Erythroblast (primary cell): ENCODE results near the gene C9orf152.
"Not testable (repeated sequence)": the region's sequence is repeated elsewhere in the genome, so short reads cannot be mapped to it uniquely, and the experiment has no call there.

Experiments
- DNase-seq, 2 experiments: peaks; one replicate each; lab custom pipeline; 2025; lab: John Stamatoyannopoulos, UW
- GATA1 ChIP-seq: IDR thresholded peaks from 2 replicates; pipeline ENCODE4 v1.6.1; 2011; ENCODE audit warnings: low read depth, mild to moderate bottlenecking, control low read depth, low read length, moderate library complexity
- POLR2A ChIP-seq: IDR thresholded peaks from 2 replicates; pipeline ENCODE4 v1.6.1; 2011; ENCODE audit warnings: mild to moderate bottlenecking, low read length

The C9orf152 gene

GRCh38 chr9:110208031-110208430, at the start of gene C9orf152:
TSS of gene C9orf152 (minus strand) at chr9:110208159. CDS start at chr9:110207579, 580 bp downstream.
- TF ChIP-seq GATA1 = no peak
- no peak for TF ChIP-seq POLR2A
- DNase-seq = no peak

DNA sequence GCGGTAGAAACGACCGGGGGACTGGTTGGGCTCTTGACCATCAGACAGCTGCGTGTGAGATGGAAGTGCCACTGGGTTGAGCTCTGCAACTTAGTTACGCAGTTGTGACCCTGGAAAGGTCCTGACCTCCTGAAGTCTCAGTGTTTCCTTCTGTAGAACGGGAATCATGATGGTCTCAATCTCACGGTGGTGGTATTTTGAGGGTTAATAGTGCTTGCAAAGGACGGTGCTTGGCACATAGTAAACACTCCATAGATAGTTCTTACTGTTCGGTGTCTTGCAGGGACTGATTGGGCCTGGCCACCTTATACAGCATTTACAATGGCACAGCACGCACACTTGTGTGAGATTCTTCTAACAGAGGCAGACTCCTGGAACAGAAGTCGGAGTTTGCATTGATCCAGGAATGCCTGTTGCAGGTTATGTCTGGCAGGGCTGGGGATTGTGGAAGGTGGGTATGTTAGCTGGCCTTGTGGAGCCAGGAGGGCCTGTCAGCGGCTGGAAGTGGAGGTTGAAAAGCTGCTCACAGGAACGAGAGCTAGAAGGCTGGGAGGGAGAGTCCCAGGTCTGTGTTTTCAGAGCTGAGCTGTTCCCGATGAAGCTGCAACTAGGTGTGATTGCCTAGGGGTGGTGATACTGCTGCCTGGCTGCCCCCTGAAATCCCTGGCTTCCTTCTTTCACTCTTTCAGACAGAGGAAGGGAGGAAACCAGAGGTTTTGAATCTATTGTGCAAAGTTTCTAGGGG, 49.3 kb upstream of the C9orf152 start:
- no peak for TF ChIP-seq GATA1
- peak; percentile 75 for TF ChIP-seq POLR2A
- DNase-seq = peak in 1 of 2 experiments; percentile 79

GRCh38 chr9:110256380-110257096, 48.6 kb upstream of the C9orf152 start, which contains the start of gene TXN:
TSS of gene TXN (minus strand) at chr9:110256507. CDS start at chr9:110256435, 72 bp downstream.
- TF ChIP-seq GATA1 (no peak), POLR2A (peak; percentile 92)
- DNase-seq = peak; percentile 99

DNA sequence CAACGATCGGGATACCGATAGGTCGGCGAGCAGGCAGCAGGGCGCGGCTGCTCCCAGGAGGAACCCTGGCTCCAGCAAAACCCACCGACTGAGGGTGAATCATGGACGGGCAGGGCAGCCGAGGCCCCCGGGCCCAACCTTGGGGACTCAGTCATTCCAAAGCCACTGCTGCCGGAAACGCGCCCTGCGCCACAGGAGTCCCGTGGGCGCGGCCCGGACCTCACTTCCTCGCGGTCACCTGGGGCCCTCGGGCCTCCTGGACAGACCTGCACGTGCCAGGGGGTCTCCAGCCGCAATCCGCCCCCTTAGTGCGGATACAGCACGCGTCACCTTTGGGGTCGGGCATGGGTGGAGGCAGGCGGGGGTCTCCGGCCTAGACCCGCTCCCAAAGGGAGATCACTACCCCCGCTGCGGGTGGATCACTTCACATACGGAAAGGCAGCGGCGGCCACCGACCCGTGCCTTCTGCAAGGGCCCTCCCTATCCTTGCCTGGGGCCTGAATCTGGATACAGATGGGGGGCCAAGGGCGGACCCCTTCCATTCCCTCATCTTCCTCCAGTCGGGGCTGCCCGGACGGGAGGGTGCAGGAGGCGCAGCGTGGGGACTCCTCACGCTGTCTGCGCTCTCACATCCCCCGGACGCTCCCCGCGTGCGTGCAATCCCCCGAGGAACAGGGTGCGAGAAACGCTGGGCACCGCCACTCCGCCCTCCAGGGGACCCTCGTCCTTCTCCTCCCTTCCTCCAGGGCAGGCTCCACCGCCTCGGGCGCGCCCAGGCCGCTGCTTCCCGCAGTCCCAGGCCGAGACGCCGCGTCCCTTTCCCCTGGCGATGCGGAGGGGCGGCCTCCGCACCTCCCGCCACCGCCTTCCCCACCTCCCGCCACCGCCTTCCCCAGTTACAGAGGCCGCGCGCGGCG, 47.8 kb upstream of the C9orf152 start:
- no peak for TF ChIP-seq POLR2A
- no peak for TF ChIP-seq GATA1
- DNase-seq = peak; percentile 63 to 73

DNA sequence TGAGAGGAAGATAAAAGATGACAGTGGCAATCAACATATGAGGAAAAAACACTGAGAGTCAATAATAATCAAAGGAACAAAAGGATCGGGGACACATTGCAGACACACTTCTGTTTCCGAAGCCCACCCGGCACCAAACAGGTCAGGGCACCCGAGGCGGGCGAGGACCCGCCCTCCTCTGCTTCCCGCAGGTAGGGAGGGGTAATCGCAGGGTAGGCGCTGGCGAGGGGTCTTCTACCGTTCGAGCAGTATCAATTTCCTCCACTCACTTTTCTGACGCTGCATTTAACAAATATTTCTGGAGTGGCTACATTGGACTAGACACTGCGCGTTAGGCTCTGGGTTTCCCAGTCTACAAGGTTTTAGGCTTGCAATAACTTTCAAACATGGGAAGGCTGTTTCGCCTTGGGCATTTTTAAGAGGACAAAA, 47.1 kb upstream of the C9orf152 start:
- DNase-seq = peak; percentile 43 to 67
- TF ChIP-seq GATA1 (no peak), POLR2A (no peak)

DNA sequence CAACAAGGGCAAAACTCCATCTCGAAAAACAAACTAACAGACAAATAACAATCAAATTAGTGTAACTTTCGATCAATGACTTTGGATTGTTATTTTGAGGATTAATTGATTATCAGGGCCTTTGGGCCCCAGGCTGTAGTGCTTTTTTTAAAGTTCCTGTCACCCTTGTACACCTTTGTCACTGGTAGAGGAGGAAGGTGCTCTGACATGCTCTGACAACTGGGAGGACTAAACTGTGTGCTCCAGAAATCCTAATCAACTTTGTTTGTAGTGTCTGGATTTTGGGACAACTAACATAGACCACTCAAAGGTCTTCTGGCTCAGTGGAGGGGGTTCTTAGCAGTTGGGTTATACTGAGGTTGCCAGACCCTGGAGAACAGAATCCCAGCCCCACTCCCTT, 46.5 kb upstream of the C9orf152 start:
- peak in 1 of 2 experiments; percentile 40 for DNase-seq
- no peak for TF ChIP-seq GATA1
- no peak for TF ChIP-seq POLR2A

GRCh38 chr9:110252509-110253139, 44.7 kb upstream of the C9orf152 start:
- TF ChIP-seq POLR2A (no peak), GATA1 (no peak)
- peak in 1 of 2 experiments; percentile 15 for DNase-seq

- not testable (repeated sequence) for DNase-seq
Observed at GRCh38 chr9:110251770-110252169, 43.8 kb upstream of the C9orf152 start.

- DNase-seq = no peak
- TF ChIP-seq GATA1 (no peak), POLR2A (no peak)
Observed at GRCh38 chr9:110251212-110251611, 43.3 kb upstream of the C9orf152 start.

GRCh38 chr9:110249603-110250002, 41.6 kb upstream of the C9orf152 start:
- TF ChIP-seq GATA1 (no peak), POLR2A (no peak)
- no peak for DNase-seq

DNA sequence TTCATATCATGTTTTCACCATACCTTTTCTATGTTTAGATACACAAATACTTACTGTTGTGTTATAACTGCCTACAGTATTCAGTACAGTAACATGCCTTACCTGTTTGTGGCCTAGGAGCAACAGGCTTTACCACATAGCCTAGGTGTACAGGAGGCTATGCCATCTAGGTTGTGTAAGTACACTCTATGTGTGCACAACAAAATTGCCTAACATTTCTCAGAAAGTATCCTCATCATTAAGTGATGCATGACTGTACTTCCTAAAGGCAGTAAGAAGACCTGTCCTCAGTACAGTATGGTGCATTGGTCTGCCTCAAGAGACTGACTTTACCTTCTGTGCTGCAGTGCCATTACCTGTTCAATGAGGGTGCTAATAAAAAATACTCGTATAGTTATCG, 40.4 kb upstream of the C9orf152 start:
- no peak for DNase-seq
- no peak for TF ChIP-seq POLR2A
- no peak for TF ChIP-seq GATA1

DNA sequence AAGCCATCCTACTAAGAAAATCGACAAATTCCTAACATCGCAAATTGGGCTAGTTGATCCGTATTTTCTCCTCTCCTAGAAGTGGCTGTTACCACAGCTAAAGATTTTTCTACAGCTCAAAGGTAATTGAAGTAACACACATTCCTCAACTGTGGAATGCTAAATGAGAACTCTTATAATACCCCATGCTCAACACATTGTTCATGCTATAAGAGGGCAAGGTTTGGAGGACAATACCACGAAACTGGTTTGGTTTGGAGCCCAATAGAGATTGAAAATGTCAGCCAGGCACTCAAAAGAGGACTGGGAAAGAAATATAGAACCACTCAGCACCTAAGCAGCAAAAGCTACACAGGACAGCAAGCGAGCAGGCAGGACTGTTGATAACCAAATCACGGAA, 38.3 kb upstream of the C9orf152 start:
- DNase-seq = no peak
- TF ChIP-seq POLR2A (no peak), GATA1 (no peak)

GRCh38 chr9:110244616-110245015, 36.7 kb upstream of the C9orf152 start:
- DNase-seq = no peak
- no peak for TF ChIP-seq GATA1
- no peak for TF ChIP-seq POLR2A
